Keratinocyte (primary cell): ENCODE results near the gene ZNF474. TPM values are rescaled to one million over a fixed set of nuclear protein-coding genes. Genes with fewer than 3 reads are reported as not detected.

Experiments used
- DNase-seq: peaks from one replicate; pipeline ENCODE4 v3.0.0-alpha.2; 2011; ENCODE audit warnings: low read depth, missing footprints, low spot score
- FAIRE-seq: peaks from 2 replicates; lab custom pipeline; 2011; peaks lifted over from hg19 to GRCh38; lab: Jason Lieb, UNC
- H2AFZ ChIP-seq: 2 replicates; pipeline ENCODE4 v1.6.0; 2012; ENCODE audit warnings: low read length, control low read depth, inconsistent platforms; ENCODE audit not compliant: control insufficient read depth
- H3K27ac ChIP-seq: 2 replicates; pipeline ENCODE4 v1.5.1; 2011; ENCODE audit warnings: low read length; ENCODE audit not compliant: control insufficient read depth, insufficient read depth
- H3K27me3 ChIP-seq: 3 replicates; pipeline ENCODE4 v1.6.0; 2011; ENCODE audit warnings: low read length; ENCODE audit not compliant: control insufficient read depth, insufficient read depth; ENCODE audit errors: extremely low read depth
- H3K36me3 ChIP-seq, 2 experiments: 2 replicates in 1 of 2; 3 replicates in 1 of 2; pipeline ENCODE4 v1.5.1; 2011; ENCODE audit warnings: low read length in 2 of 2, mild to moderate bottlenecking in 1 of 2; ENCODE audit not compliant: control insufficient read depth in 2 of 2, insufficient read depth in 2 of 2; ENCODE audit errors: extremely low read depth in 1 of 2
- H3K4me1 ChIP-seq: 3 replicates; pipeline ENCODE4 v1.5.1; 2011; ENCODE audit warnings: low read length; ENCODE audit not compliant: control insufficient read depth, insufficient read depth; ENCODE audit errors: extremely low read depth
- H3K4me2 ChIP-seq: 3 replicates; pipeline ENCODE4 v1.6.0; 2011; ENCODE audit warnings: low read depth, low read length; ENCODE audit not compliant: control insufficient read depth, insufficient read depth; ENCODE audit errors: extremely low read depth
- H3K4me3 ChIP-seq, 3 experiments: fragments of 200-600 bp in 1 of 3; sonication (generic) in 1 of 3; 2 replicates in 2 of 3; 3 replicates in 1 of 3; pipeline ENCODE4 v1.5.1; 2011 to 2016; ENCODE audit warnings: low read length in 3 of 3, mild to moderate bottlenecking in 3 of 3, control low read depth in 2 of 3, inconsistent platforms in 1 of 3, low read depth in 1 of 3, mixed read lengths in 1 of 3, mixed run types in 1 of 3, moderate library complexity in 1 of 3; ENCODE audit not compliant: control insufficient read depth in 2 of 3, insufficient read depth in 2 of 3; ENCODE audit errors: extremely low read depth in 1 of 3
- H3K79me2 ChIP-seq: 2 replicates; pipeline ENCODE4 v1.6.0; 2012; ENCODE audit warnings: low read length; ENCODE audit not compliant: control insufficient read depth, insufficient read depth
- H3K9ac ChIP-seq: 3 replicates; pipeline ENCODE4 v1.6.0; 2011; ENCODE audit warnings: low read length; ENCODE audit not compliant: control insufficient read depth, insufficient read depth; ENCODE audit errors: extremely low read depth
- H3K9me1 ChIP-seq: 3 replicates; pipeline ENCODE4 v1.6.0; 2011; ENCODE audit warnings: low read length; ENCODE audit not compliant: control insufficient read depth, insufficient read depth; ENCODE audit errors: extremely low read depth
- H3K9me3 ChIP-seq: 2 replicates; pipeline ENCODE4 v1.5.1; 2012; ENCODE audit warnings: low read depth, low read length; ENCODE audit not compliant: control insufficient read depth
- H4K20me1 ChIP-seq: 3 replicates; pipeline ENCODE4 v1.6.0; 2011; ENCODE audit warnings: low read length; ENCODE audit not compliant: control insufficient read depth, insufficient read depth; ENCODE audit errors: extremely low read depth
- CTCF ChIP-seq, 3 experiments: IDR thresholded peaks in 1 of 3; conservative IDR thresholded peaks in 1 of 3; optimal IDR thresholded peaks in 1 of 3; 2 replicates in 2 of 3; 3 replicates in 1 of 3; pipeline versions ENCODE3 to v1.5.1; 2011; ENCODE audit warnings: low read length in 3 of 3, mild to moderate bottlenecking in 3 of 3, moderate library complexity in 2 of 3, control low read depth in 1 of 3, inconsistent platforms in 1 of 3; ENCODE audit not compliant: insufficient read depth in 2 of 3; ENCODE audit errors: extremely low read depth in 1 of 3
- EZH2 ChIP-seq: IDR thresholded peaks from one replicate; pipeline ENCODE4 v1.6.1; 2012; ENCODE audit warnings: inconsistent platforms, mild to moderate bottlenecking, low read length, moderate library complexity
- dilution Hi-C: fragments of 300-500 bp; cut with MboI; formaldehyde crosslinking; loops from one replicate; pipeline ENCODE4 v1.7.0; 2020; ENCODE audit warnings: low sequenced_read_pairs; ENCODE audit not compliant: extremely low pct_ligation_motif_present
- polyA plus RNA-seq, 5 experiments: library from polyadenylated mRNA; depleted of rRNA in 3 of 5; stranded (reverse) in 3 of 5; stranded (forward) in 1 of 5; unstranded in 1 of 5; fragments of >200 nt; gene quantifications; 1 replicate in 1 of 5; 2 replicates in 3 of 5; 3 replicates in 1 of 5; pipeline versions ENCODE4 v1.2.1 to v1.2.3, GENCODE V29; 2011 to 2012; ENCODE audit warnings: missing spikeins in 2 of 5, low read depth in 1 of 5, low replicate concordance in 1 of 5

ZNF474 gene
- polyA plus RNA-seq, 1 donor (not counting 4 experiments of a cell fraction or from before 2014, with no cell fraction given): 0.05 TPM

DNA sequence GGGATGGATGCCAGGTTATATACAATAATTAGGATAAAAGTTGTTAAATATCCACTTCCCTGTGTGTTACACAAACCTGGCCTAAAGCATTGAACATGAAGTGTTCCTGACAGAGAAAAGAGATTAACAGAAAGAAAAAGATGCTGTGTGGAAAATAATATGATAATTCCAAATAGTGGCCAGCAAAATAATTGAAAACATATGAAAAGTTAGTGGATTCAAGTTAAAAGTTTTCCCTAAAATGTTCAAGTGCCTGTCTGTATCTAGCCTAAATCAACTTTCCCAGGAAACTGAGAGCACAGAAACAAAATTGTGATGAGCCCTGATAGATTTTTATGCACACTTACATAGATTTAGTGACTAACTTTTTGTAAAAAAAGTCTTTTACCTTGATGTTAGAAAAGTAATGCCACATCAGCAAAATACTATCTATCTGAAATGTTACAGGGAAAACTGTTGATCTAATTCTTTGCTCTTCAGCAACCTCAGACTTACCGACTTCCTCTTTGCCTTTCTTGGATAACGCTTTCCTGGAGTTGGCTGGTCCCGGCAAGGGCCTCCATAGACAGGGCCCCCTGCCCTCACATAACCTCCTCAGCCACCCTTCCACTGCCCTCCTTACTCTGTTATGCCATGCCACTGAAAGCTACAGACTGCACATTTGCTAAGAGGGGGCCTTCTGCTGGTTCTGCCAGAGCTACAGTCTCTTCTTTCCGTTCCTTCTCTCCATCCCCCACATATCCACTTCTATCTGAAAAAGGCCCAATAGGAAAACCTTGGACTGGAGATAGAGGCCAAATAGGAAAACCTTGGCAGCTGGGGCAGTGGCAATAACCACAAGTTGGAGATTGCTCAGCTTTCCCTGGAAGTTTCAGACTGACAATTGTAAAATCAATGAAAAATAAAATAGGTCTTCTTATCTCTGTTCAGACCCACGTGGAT is 44.4 kb downstream of the ZNF474 start:
- FAIRE-seq: no peak
- no peak for TF ChIP-seq CTCF (optimal IDR thresholded peaks at IDR 0.05 in 1 of 3, IDR thresholded peaks at IDR 0.05 in 1 of 3, conservative IDR thresholded peaks at IDR 0.05 in 1 of 3; ENCODE audit: extremely low read depth in 1 of 3, insufficient read depth in 2 of 3, low read length in 3 of 3)
- no peak for TF ChIP-seq EZH2
- no peak overlapping the region for H2AFZ ChIP-seq

GRCh38 chr5:122175091-122175490 is 45.7 kb downstream of the ZNF474 start:
- H3K4me1 ChIP-seq: peaks cover 2% of the 10 kb centered on the region
- dilution Hi-C loops: no loop called here
- H3K9me1 ChIP-seq: no peaks in the 10 kb centered on the region
- no peak overlapping the region for H2AFZ ChIP-seq
- H4K20me1 ChIP-seq: no peaks in the 10 kb centered on the region
- no peak overlapping the region for H3K4me2 ChIP-seq
- no peaks in the 10 kb centered on the region for H3K27me3 ChIP-seq
- DNase-seq (no peak), FAIRE-seq (no peak)
- H3K36me3 ChIP-seq: no peaks in the 10 kb centered on the region
- TF ChIP-seq CTCF (optimal IDR thresholded peaks at IDR 0.05 in 1 of 3, IDR thresholded peaks at IDR 0.05 in 1 of 3, conservative IDR thresholded peaks at IDR 0.05 in 1 of 3; ENCODE audit: extremely low read depth in 1 of 3, insufficient read depth in 2 of 3, low read length in 3 of 3) (no peak), EZH2 (no peak)
- H3K79me2 ChIP-seq: no peaks in the 10 kb centered on the region
- no peak overlapping the region for H3K4me3 ChIP-seq
- H3K9me3 ChIP-seq: no peaks in the 10 kb centered on the region
- no peak overlapping the region for H3K9ac ChIP-seq
- no peak overlapping the region for H3K27ac ChIP-seq

More for the DNA sequence above, 44.4 kb downstream of the ZNF474 start:
- H3K4me3 ChIP-seq: no peak overlapping the region
- H3K9me3 ChIP-seq: no peaks in the 10 kb centered on the region
- dilution Hi-C loops: no loop called here
- H3K4me1 ChIP-seq: no peaks in the 10 kb centered on the region
- H3K9ac ChIP-seq: no peak overlapping the region
- no peaks in the 10 kb centered on the region for H4K20me1 ChIP-seq
- H3K36me3 ChIP-seq: no peaks in the 10 kb centered on the region
- H3K9me1 ChIP-seq: no peaks in the 10 kb centered on the region
- no peaks in the 10 kb centered on the region for H3K79me2 ChIP-seq
- no peaks in the 10 kb centered on the region for H3K27me3 ChIP-seq
- DNase-seq: no peak
- no peak overlapping the region for H3K27ac ChIP-seq
- H3K4me2 ChIP-seq: no peak overlapping the region
